Nucleus accumbens (tissue), 56 donors: Measurements from ENCODE around the gene SLC9A8.
"Not testable (repeated sequence)": the region's sequence is repeated elsewhere in the genome, so short reads cannot be mapped to it uniquely, and the experiment has no call there.

Experiments
- DNase-seq, 56 donors: peaks; one replicate each; lab custom pipeline; 2025; lab: John Stamatoyannopoulos, UW

Gene SLC9A8

GRCh38 chr20:49812507-49813304, at the start of gene SLC9A8:
TSS of gene SLC9A8 (plus strand) at chr20:49812828. CDS start at chr20:49812923, 95 bp downstream.
- DNase-seq: peak; percentile 53 to 93 (median 84)

- no peak for DNase-seq
These were observed 49.5 kb upstream of the SLC9A8 start for GRCh38 chr20:49762940-49763766.

- no peak for DNase-seq
These were observed 47.3 kb upstream of the SLC9A8 start for GRCh38 chr20:49765413-49765736.

GRCh38 chr20:49765846-49766541, 46.6 kb upstream of the SLC9A8 start:
- DNase-seq: no peak

GRCh38 chr20:49766979-49767521, 45.6 kb upstream of the SLC9A8 start:
- DNase-seq: no peak

- DNase-seq: peak in 1 of 56 donors; percentile 2
These were observed 44.2 kb upstream of the SLC9A8 start for GRCh38 chr20:49768204-49769047.

GRCh38 chr20:49769048-49769581, 43.5 kb upstream of the SLC9A8 start:
- no peak for DNase-seq

- no peak for DNase-seq
These were observed 42.0 kb upstream of the SLC9A8 start for GRCh38 chr20:49770634-49771033.

GRCh38 chr20:49774213-49774612, 38.4 kb upstream of the SLC9A8 start:
- not testable (repeated sequence) for DNase-seq

GRCh38 chr20:49775229-49775693, 37.4 kb upstream of the SLC9A8 start:
- DNase-seq: peak in 4 of 56 donors; percentile 10 to 19 (median 15)

- no peak for DNase-seq
These were observed 32.7 kb upstream of the SLC9A8 start for GRCh38 chr20:49779972-49780371.

GRCh38 chr20:49781676-49782075, 31.0 kb upstream of the SLC9A8 start:
- DNase-seq: no peak

GRCh38 chr20:49782439-49782838, 30.2 kb upstream of the SLC9A8 start:
- DNase-seq: not testable (repeated sequence)

- not testable (repeated sequence) for DNase-seq
These were observed 29.3 kb upstream of the SLC9A8 start for GRCh38 chr20:49783021-49783995.

GRCh38 chr20:49784291-49784690, 28.3 kb upstream of the SLC9A8 start:
- DNase-seq: no peak

GRCh38 chr20:49785149-49785851, 27.3 kb upstream of the SLC9A8 start:
- DNase-seq: no peak

- no peak for DNase-seq
These were observed 26.8 kb upstream of the SLC9A8 start for GRCh38 chr20:49785852-49786175.

GRCh38 chr20:49786196-49786595, 26.4 kb upstream of the SLC9A8 start:
- no peak for DNase-seq
